ENCODE measurements around the gene GIT1. TPM values are rescaled to one million over a fixed set of nuclear protein-coding genes. Genes with fewer than 3 reads are reported as not detected.

GIT1 gene
- total and polyA plus RNA-seq, 2 experiments from 2014 or later, result 20.0 to 46.3 TPM

- no peak overlapping the region for H3K27ac ChIP-seq
- H3K4me1 ChIP-seq (ENCODE audit: insufficient read depth), result no peaks in the 10 kb centered on the region
- no peaks in the 10 kb centered on the region for H3K36me3 ChIP-seq (replicated peaks; ENCODE audit: insufficient read depth, low read depth)
- H3K27me3 ChIP-seq, result peaks cover 3% of the 10 kb centered on the region
- H2AFZ ChIP-seq, result no peak overlapping the region
- H3K4me3 ChIP-seq, result no peak overlapping the region
- H3K4me2 ChIP-seq, result no peak overlapping the region
- no peaks in the 10 kb centered on the region for H3K79me2 ChIP-seq
- 95% methylated on average over 2 of the region's 2 CpGs for WGBS (ENCODE audit: low lambda C conversion rate, missing lambda C conversion rate)
- H3K9me2 ChIP-seq (replicated peaks; ENCODE audit: insufficient read depth), result no peaks in the 10 kb centered on the region
- TF ChIP-seq EZH2 (IDR thresholded peaks at IDR 0.05; ENCODE audit: borderline replicate concordance) (no peak), EZH2phosphoT487 (IDR thresholded peaks at IDR 0.05; ENCODE audit: low read depth, severe bottlenecking, unreplicated experiment) (no peak), CTCF (IDR thresholded peaks at IDR 0.05; ENCODE audit: poor library complexity) (no peak)
- H4K20me1 ChIP-seq (ENCODE audit: insufficient read depth, poor library complexity, severe bottlenecking), result no peaks in the 10 kb centered on the region
- H3K9me3 ChIP-seq (ENCODE audit: low read depth), result no peaks in the 10 kb centered on the region
- no peak for DNase-seq (ENCODE audit: low spot score)
These were observed 39.2 kb upstream of the GIT1 start for GRCh38 chr17:29628644-29629043.

GRCh38 chr17:29627951-29628350 lies 38.5 kb upstream of the GIT1 start:
- 100% methylated on average over 1 of the region's 1 CpG for WGBS (ENCODE audit: low lambda C conversion rate, missing lambda C conversion rate)
- Histone ChIP-seq H3K9me2 (replicated peaks; ENCODE audit: insufficient read depth) (no peaks in the 10 kb centered on the region), H3K79me2 (no peaks in the 10 kb centered on the region), H3K4me3 (no peak overlapping the region), H3K27me3 (peaks cover 10% of the 10 kb centered on the region), H2AFZ (no peak overlapping the region), H3K36me3 (replicated peaks; ENCODE audit: insufficient read depth, low read depth) (no peaks in the 10 kb centered on the region), H4K20me1 (ENCODE audit: insufficient read depth, poor library complexity, severe bottlenecking) (no peaks in the 10 kb centered on the region), H3K9me3 (ENCODE audit: low read depth) (no peaks in the 10 kb centered on the region), H3K4me1 (ENCODE audit: insufficient read depth) (peaks cover 3% of the 10 kb centered on the region), H3K27ac (no peak overlapping the region), H3K4me2 (no peak overlapping the region)
- TF ChIP-seq CTCF (IDR thresholded peaks at IDR 0.05; ENCODE audit: poor library complexity), result no peak
- no peak for TF ChIP-seq EZH2phosphoT487 (IDR thresholded peaks at IDR 0.05; ENCODE audit: low read depth, severe bottlenecking, unreplicated experiment)
- no peak for TF ChIP-seq EZH2 (IDR thresholded peaks at IDR 0.05; ENCODE audit: borderline replicate concordance)
- no peak for DNase-seq (ENCODE audit: low spot score)

GRCh38 chr17:29625037-29625750 lies 35.7 kb upstream of the GIT1 start:
- WGBS (ENCODE audit: low lambda C conversion rate, missing lambda C conversion rate), result 84% methylated on average over 8 of the region's 8 CpGs
- H3K27ac ChIP-seq, result no peak overlapping the region
- no peaks in the 10 kb centered on the region for H3K36me3 ChIP-seq (replicated peaks; ENCODE audit: insufficient read depth, low read depth)
- H3K9me2 ChIP-seq (replicated peaks; ENCODE audit: insufficient read depth), result no peaks in the 10 kb centered on the region
- no peak overlapping the region for H3K4me2 ChIP-seq
- no peak for TF ChIP-seq CTCF (IDR thresholded peaks at IDR 0.05; ENCODE audit: poor library complexity)
- TF ChIP-seq EZH2 (IDR thresholded peaks at IDR 0.05; ENCODE audit: borderline replicate concordance), result no peak
- no peak for TF ChIP-seq EZH2phosphoT487 (IDR thresholded peaks at IDR 0.05; ENCODE audit: low read depth, severe bottlenecking, unreplicated experiment)
- H3K4me3 ChIP-seq, result no peak overlapping the region
- H4K20me1 ChIP-seq (ENCODE audit: insufficient read depth, poor library complexity, severe bottlenecking), result no peaks in the 10 kb centered on the region
- no peak for DNase-seq (ENCODE audit: low spot score)
- H3K4me1 ChIP-seq (ENCODE audit: insufficient read depth), result peaks cover 8% of the 10 kb centered on the region
- H3K79me2 ChIP-seq, result no peaks in the 10 kb centered on the region
- H3K27me3 ChIP-seq, result peaks cover 28% of the 10 kb centered on the region
- no peak overlapping the region for H2AFZ ChIP-seq
- H3K9me3 ChIP-seq (ENCODE audit: low read depth), result no peaks in the 10 kb centered on the region

Measured in hepatocyte (in vitro differentiated cells).